HEK293 (cell line): ENCODE results near the gene RHOBTB3.

ENCODE experiments used
- CTCF ChIA-PET: fragments of 350-600 bp; formaldehyde crosslinking; extraction: SDS; loops from one replicate; lab custom pipeline; 2021; ENCODE audit warnings: antibody characterized with exemption; lab: Yijun Ruan, JAX
- POLR2A ChIA-PET: fragments of 300-600 bp; formaldehyde crosslinking; extraction: SDS; loops from one replicate; lab custom pipeline; 2020; ENCODE audit warnings: antibody characterized with exemption, inconsistent platforms; lab: Yijun Ruan, JAX
- H3K27ac ChIP-seq: fragments of 200-500 bp; sonication (Bioruptor generic); 2 replicates; pipeline ENCODE4 v1.5.1; 2014; ENCODE audit warnings: low read depth, low read length, control low read depth, inconsistent platforms; ENCODE audit errors: extremely low read depth
- H3K36me3 ChIP-seq, 2 experiments: fragments of 200-500 bp in 1 of 2; sonication (Bioruptor generic) in 1 of 2; 1 replicate in 1 of 2; 2 replicates in 1 of 2; pipeline ENCODE4 v1.5.1; 2014 to 2017; ENCODE audit warnings: inconsistent platforms in 2 of 2, low read length in 2 of 2; ENCODE audit not compliant: control insufficient read depth in 2 of 2, insufficient read depth in 1 of 2
- H3K4me1 ChIP-seq: fragments of 200-500 bp; sonication (Bioruptor generic); 2 replicates; pipeline ENCODE4 v1.5.1; 2014; ENCODE audit warnings: mild to moderate bottlenecking, low read length, inconsistent platforms; ENCODE audit not compliant: control insufficient read depth, insufficient read depth
- H3K4me3 ChIP-seq: 2 replicates; pipeline ENCODE4 v1.5.1; 2011; ENCODE audit warnings: low read depth, mild to moderate bottlenecking, control low read depth, low read length, moderate library complexity
- H3K9me3 ChIP-seq: fragments of 200-500 bp; sonication (Bioruptor generic); 2 replicates; pipeline ENCODE4 v1.5.1; 2014; ENCODE audit warnings: low read depth, low read length, inconsistent platforms; ENCODE audit not compliant: control insufficient read depth, insufficient read depth
- GFI1B ChIP-seq: fragments of 450-650 bp; formaldehyde crosslinking; IDR thresholded peaks from 2 replicates; pipeline ENCODE4 v1.5.1; 2016; ENCODE audit warnings: missing biosample characterization, missing genetic modification characterization
- HOXA7 ChIP-seq: sonication (generic); formaldehyde crosslinking; IDR thresholded peaks from 2 replicates; pipeline ENCODE4 v1.8.1; 2022; ENCODE audit warnings: missing genetic modification reagents, borderline replicate concordance
- KLF8 ChIP-seq: fragments of 450-650 bp; formaldehyde crosslinking; IDR thresholded peaks from 2 replicates; pipeline ENCODE4 v1.5.1; 2016; ENCODE audit warnings: missing biosample characterization, missing genetic modification characterization
- MEIS1 ChIP-seq: sonication (generic); formaldehyde crosslinking; IDR thresholded peaks from 2 replicates; pipeline ENCODE4 v1.8.1; 2022; ENCODE audit warnings: missing genetic modification reagents, mild to moderate bottlenecking, borderline replicate concordance
- OVOL3 ChIP-seq: fragments of 450-650 bp; formaldehyde crosslinking; IDR thresholded peaks from 2 replicates; pipeline ENCODE4 v1.5.1; 2016; ENCODE audit warnings: missing biosample characterization, missing genetic modification characterization
- PRDM1 ChIP-seq: fragments of 450-650 bp; formaldehyde crosslinking; IDR thresholded peaks from 2 replicates; pipeline ENCODE4; 2016; ENCODE audit warnings: missing biosample characterization, missing genetic modification characterization
- SCRT1 ChIP-seq: fragments of 450-650 bp; formaldehyde crosslinking; IDR thresholded peaks from 2 replicates; pipeline ENCODE4 v1.5.1; 2016; ENCODE audit warnings: missing biosample characterization, missing genetic modification characterization, borderline replicate concordance
- ZBTB17 ChIP-seq: fragments of 450-650 bp; formaldehyde crosslinking; IDR thresholded peaks from 2 replicates; pipeline ENCODE4 v1.5.1; 2016; ENCODE audit warnings: missing biosample characterization, missing genetic modification characterization
- ZBTB6 ChIP-seq: fragments of 450-650 bp; formaldehyde crosslinking; IDR thresholded peaks from 2 replicates; pipeline ENCODE4 v1.5.1; 2017; ENCODE audit warnings: missing biosample characterization, missing genetic modification characterization
- ZNF404 ChIP-seq: fragments of 450-650 bp; formaldehyde crosslinking; IDR thresholded peaks from 2 replicates; pipeline ENCODE4 v1.5.1; 2017; ENCODE audit warnings: missing biosample characterization, missing genetic modification characterization
- ZNF510 ChIP-seq: fragments of 450-650 bp; formaldehyde crosslinking; IDR thresholded peaks from 2 replicates; pipeline ENCODE4 v1.5.1; 2018; ENCODE audit warnings: mild to moderate bottlenecking, missing genetic modification characterization, missing biosample characterization; ENCODE audit not compliant: insufficient replicate concordance
- ZNF596 ChIP-seq: fragments of 450-650 bp; IDR thresholded peaks from 2 replicates; pipeline ENCODE4 v1.5.0; 2018; ENCODE audit warnings: missing biosample characterization, mild to moderate bottlenecking, missing genetic modification characterization, moderate library complexity
- ZNF654 ChIP-seq: fragments of 450-650 bp; formaldehyde crosslinking; IDR thresholded peaks from 2 replicates; pipeline ENCODE4 v1.5.1; 2016; ENCODE audit warnings: low read depth, missing biosample characterization, missing genetic modification characterization
- ZNF658 ChIP-seq: fragments of 450-650 bp; formaldehyde crosslinking; IDR thresholded peaks from 2 replicates; pipeline ENCODE4; 2016; ENCODE audit warnings: missing biosample characterization, missing genetic modification characterization
- ZNF701 ChIP-seq: fragments of 450-650 bp; formaldehyde crosslinking; IDR thresholded peaks from 2 replicates; pipeline ENCODE4 v1.5.1; 2016; ENCODE audit warnings: missing biosample characterization, missing genetic modification characterization
- ZNF785 ChIP-seq: fragments of 450-650 bp; formaldehyde crosslinking; IDR thresholded peaks from 2 replicates; pipeline ENCODE4 v1.5.1; 2016; ENCODE audit warnings: missing biosample characterization, missing genetic modification characterization
- TF ChIP-seq, protein P1 (sequence below): fragments of 450-650 bp; formaldehyde crosslinking; IDR thresholded peaks from 2 replicates; pipeline ENCODE4 v1.5.1; 2017; ENCODE audit warnings: missing biosample characterization, missing genetic modification characterization

The RHOBTB3 gene

GRCh38 chr5:95773335-95774059, 42.4 kb downstream of the RHOBTB3 start:
- CTCF ChIA-PET = interaction anchor here (0.6 to 1.4 kb wide), 2 partner anchors 109 to 595 kb away, joined by 4 to 6 read pairs; no protein-coding TSS in a partner anchor
- Histone ChIP-seq H3K9me3 (no peaks in the 10 kb centered on the region), H3K4me3 (no peak overlapping the region), H3K27ac (no peak overlapping the region; the same call in 1 of the 2 replicates), H3K4me1 (peaks cover 6% of the 10 kb centered on the region; the same call in 1 of the 2 replicates), H3K36me3 (peaks cover 0 to 28% of the 10 kb centered on the region in 2 experiments; a peak in 2 of 3 replicates)
- TF ChIP-seq ZNF785 (tag by site-specific recombination) (no peak), ZNF701 (tag by site-specific recombination) (no peak), GFI1B (tag by site-specific recombination) (no peak), ZNF658 (tag by site-specific recombination) (no peak), ZBTB6 (tag by site-specific recombination) (no peak), ZNF404 (tag by site-specific recombination) (no peak), HOXA7 (no peak), KLF8 (tag by site-specific recombination) (no peak), PRDM1 (no peak), MEIS1 (CRISPR knock-in tag) (no peak), ZBTB17 (tag by site-specific recombination) (peak; percentile 49; the same call in 1 of the 2 replicates), ZNF654 (tag by site-specific recombination) (no peak), SCRT1 (no peak), ZNF510 (tag by site-specific recombination) (no peak)
- TF ChIP-seq, protein P1, sequence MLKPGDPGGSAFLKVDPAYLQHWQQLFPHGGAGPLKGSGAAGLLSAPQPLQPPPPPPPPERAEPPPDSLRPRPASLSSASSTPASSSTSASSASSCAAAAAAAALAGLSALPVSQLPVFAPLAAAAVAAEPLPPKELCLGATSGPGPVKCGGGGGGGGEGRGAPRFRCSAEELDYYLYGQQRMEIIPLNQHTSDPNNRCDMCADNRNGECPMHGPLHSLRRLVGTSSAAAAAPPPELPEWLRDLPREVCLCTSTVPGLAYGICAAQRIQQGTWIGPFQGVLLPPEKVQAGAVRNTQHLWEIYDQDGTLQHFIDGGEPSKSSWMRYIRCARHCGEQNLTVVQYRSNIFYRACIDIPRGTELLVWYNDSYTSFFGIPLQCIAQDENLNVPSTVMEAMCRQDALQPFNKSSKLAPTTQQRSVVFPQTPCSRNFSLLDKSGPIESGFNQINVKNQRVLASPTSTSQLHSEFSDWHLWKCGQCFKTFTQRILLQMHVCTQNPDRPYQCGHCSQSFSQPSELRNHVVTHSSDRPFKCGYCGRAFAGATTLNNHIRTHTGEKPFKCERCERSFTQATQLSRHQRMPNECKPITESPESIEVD (tag by site-specific recombination) = 0 out of 2 replicates have a peak, but pooled peaks have one; percentile 33
- POLR2A ChIA-PET = no interaction called here

- TF ChIP-seq, protein P1 (tag by site-specific recombination) = peak; percentile 20; the same call in 1 of the 2 replicates
- TF ChIP-seq ZNF596 (tag by site-specific recombination) = no peak
- no peak for TF ChIP-seq OVOL3
- Histone ChIP-seq H3K36me3 (peaks cover 0 to 9% of the 10 kb centered on the region in 2 experiments; a peak in 2 of 3 replicates), H3K4me3 (no peak overlapping the region), H3K4me1 (peaks cover 6% of the 10 kb centered on the region; the same call in 1 of the 2 replicates), H3K27ac (no peak overlapping the region), H3K9me3 (no peaks in the 10 kb centered on the region)
- ChIA-PET POLR2A (interaction anchor here (0.7 kb wide), 1 partner anchor 151 kb away, joined by 3 read pairs; no protein-coding TSS in a partner anchor), CTCF (interaction anchor here (0.7 kb wide), 1 partner anchor 114 kb away, joined by 3 read pairs; no protein-coding TSS in a partner anchor)
These were observed 46.3 kb downstream of the RHOBTB3 start for GRCh38 chr5:95777441-95777840.
